ENCODE results near the gene RNF207. TPM values are rescaled to one million over a fixed set of nuclear protein-coding genes. Genes with fewer than 3 reads are reported as not detected.

RNF207 gene
- polyA plus RNA-seq, 1 donor from 2014 or later, result 3.5 TPM

- Histone ChIP-seq H3K27ac (ENCODE audit: low read length) (no peak overlapping the region), H3K4me3 (ENCODE audit: low read length) (no peak overlapping the region), H3K36me3 (ENCODE audit: insufficient read depth, low read length) (no peaks in the 10 kb centered on the region), H3K27me3 (ENCODE audit: insufficient read depth, low read depth, low read length) (peaks cover 30% of the 10 kb centered on the region), H3K9ac (ENCODE audit: low read length) (no peak overlapping the region), H3K9me2 (ENCODE audit: insufficient read depth, low read length) (no peaks in the 10 kb centered on the region), H3K79me2 (replicated peaks; ENCODE audit: insufficient read depth, low read length) (no peaks in the 10 kb centered on the region), H3F3A (ENCODE audit: insufficient read depth, low read length, poor library complexity, severe bottlenecking) (no peaks in the 10 kb centered on the region), H3K4me2 (ENCODE audit: low read length) (no peak overlapping the region), H2AFZ (ENCODE audit: low read depth, low read length) (no peak overlapping the region), H4K20me1 (ENCODE audit: insufficient read depth) (no peaks in the 10 kb centered on the region), H3K9me3 (ENCODE audit: low read length) (no peaks in the 10 kb centered on the region)
- TF ChIP-seq EP300 (conservative IDR thresholded peaks at IDR 0.05; ENCODE audit: poor library complexity, severe bottlenecking) (no peak), TAF1 (IDR thresholded peaks at IDR 0.05; ENCODE audit: low read depth) (no peak), RAD21 (conservative IDR thresholded peaks at IDR 0.05) (no peak), CTCF (IDR thresholded peaks at IDR 0.05; ENCODE audit: poor library complexity, severe bottlenecking) (no peak), REST (IDR thresholded peaks at IDR 0.05; ENCODE audit: borderline replicate concordance) (no peak), EZH2 (IDR thresholded peaks at IDR 0.05; ENCODE audit: borderline replicate concordance, insufficient read depth, low read length, poor library complexity, severe bottlenecking) (no peak), SMC3 (conservative IDR thresholded peaks at IDR 0.05; ENCODE audit: poor library complexity) (no peak), POLR2AphosphoS5 (IDR thresholded peaks at IDR 0.05) (no peak), MXI1 (conservative IDR thresholded peaks at IDR 0.05; ENCODE audit: poor library complexity, severe bottlenecking) (no peak)
Observed at GRCh38 chr1:6210591-6211355, 4.9 kb downstream of the RNF207 start.

- Histone ChIP-seq H3K9ac (ENCODE audit: low read length) (no peak overlapping the region), H3K79me2 (replicated peaks; ENCODE audit: insufficient read depth, low read length) (no peaks in the 10 kb centered on the region), H4K20me1 (ENCODE audit: insufficient read depth) (no peaks in the 10 kb centered on the region), H3K36me3 (ENCODE audit: insufficient read depth, low read length) (no peaks in the 10 kb centered on the region), H3K27me3 (ENCODE audit: insufficient read depth, low read depth, low read length) (peaks cover 21% of the 10 kb centered on the region), H3K9me3 (ENCODE audit: low read length) (no peaks in the 10 kb centered on the region), H3K4me3 (ENCODE audit: low read length) (no peak overlapping the region), H3K9me2 (ENCODE audit: insufficient read depth, low read length) (no peaks in the 10 kb centered on the region), H2AFZ (ENCODE audit: low read depth, low read length) (no peak overlapping the region), H3K4me2 (ENCODE audit: low read length) (no peak overlapping the region), H3K27ac (ENCODE audit: low read length) (no peak overlapping the region), H3F3A (ENCODE audit: insufficient read depth, low read length, poor library complexity, severe bottlenecking) (no peaks in the 10 kb centered on the region)
- TF ChIP-seq POLR2AphosphoS5 (IDR thresholded peaks at IDR 0.05) (no peak), EZH2 (IDR thresholded peaks at IDR 0.05; ENCODE audit: borderline replicate concordance, insufficient read depth, low read length, poor library complexity, severe bottlenecking) (no peak), EP300 (conservative IDR thresholded peaks at IDR 0.05; ENCODE audit: poor library complexity, severe bottlenecking) (no peak), CTCF (IDR thresholded peaks at IDR 0.05; ENCODE audit: poor library complexity, severe bottlenecking) (no peak), MXI1 (conservative IDR thresholded peaks at IDR 0.05; ENCODE audit: poor library complexity, severe bottlenecking) (no peak), RAD21 (conservative IDR thresholded peaks at IDR 0.05) (no peak), SMC3 (conservative IDR thresholded peaks at IDR 0.05; ENCODE audit: poor library complexity) (no peak), TAF1 (IDR thresholded peaks at IDR 0.05; ENCODE audit: low read depth) (no peak), REST (IDR thresholded peaks at IDR 0.05; ENCODE audit: borderline replicate concordance) (no peak)
Observed at GRCh38 chr1:6211731-6212130, 5.8 kb downstream of the RNF207 start.
